GOT3 (cell line): ENCODE measurements around the gene CAMK1G.

Source experiments
- DNase-seq: peaks from one replicate; lab custom pipeline; 2025; ENCODE audit warnings: mixed read lengths; lab: John Stamatoyannopoulos, UW

CAMK1G gene

DNA sequence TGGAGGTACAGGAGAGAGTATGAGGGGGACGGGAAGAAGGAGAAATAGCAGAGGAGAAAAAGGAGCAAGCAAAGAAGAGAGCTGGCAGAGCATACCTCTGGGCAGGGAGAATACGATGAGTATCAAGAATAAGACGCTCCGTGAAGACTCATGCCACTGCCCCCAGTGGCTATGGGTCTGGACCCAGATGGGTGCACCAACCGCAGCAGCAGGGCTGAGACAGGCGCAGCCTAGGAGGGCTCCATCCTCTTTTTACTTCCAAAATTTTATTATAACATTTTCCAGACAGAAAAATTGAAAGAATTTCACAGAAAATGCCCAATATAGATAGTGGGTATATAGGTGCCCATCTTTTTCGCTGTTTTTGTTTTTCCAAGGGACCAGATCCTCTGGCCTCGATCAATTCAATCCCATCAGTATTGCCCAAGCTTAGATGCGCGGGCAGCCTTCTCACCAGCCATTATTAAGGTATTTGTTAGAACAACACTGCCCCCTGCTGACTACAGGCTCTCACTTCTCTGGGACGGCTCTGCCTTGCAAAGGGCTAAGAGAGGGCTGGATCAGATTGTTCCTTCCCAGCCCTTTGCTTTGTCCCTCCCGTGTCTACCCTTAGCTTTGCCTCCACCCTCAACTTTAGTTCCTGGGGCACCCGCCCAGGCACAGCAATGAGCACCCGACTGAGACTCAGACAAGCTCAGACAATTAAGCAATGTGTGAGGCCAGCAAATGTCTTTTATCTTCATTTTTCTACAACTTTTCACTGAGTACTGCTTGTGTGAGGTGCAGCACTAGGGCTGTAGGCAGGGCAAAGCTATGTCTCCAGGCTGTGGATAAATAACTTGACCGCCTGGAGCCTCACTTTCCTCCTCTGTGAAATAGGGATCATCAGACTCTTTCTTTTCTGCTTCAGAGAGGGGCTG, 17.5 kb upstream of the CAMK1G start:
- DNase-seq: no peak

DNA sequence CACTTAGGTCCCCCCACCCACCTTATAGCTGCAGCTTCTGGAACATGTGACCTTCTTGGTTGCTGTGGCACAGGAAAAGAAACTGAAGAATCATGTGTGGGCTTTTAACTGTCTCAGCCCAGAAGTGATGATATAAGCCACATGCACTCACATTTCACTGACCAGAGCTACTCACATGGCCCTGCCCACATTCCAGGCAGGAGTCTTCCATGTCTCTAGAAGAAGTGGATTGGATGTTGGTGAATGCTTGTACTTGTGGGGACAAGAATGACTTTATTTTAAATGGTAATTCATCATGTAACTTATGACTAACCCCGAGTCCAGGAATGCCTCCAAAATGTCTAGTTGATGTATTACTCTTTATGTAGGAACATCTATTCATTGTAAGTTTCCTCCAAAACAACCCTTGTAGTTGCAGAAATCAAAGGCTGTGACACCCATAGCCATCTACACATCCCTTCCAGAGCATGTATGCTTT, 15.8 kb upstream of the CAMK1G start:
- DNase-seq: no peak

- DNase-seq: no peak
Observed at GRCh38 chr1:209569455-209570207, 13.9 kb upstream of the CAMK1G start.

DNA sequence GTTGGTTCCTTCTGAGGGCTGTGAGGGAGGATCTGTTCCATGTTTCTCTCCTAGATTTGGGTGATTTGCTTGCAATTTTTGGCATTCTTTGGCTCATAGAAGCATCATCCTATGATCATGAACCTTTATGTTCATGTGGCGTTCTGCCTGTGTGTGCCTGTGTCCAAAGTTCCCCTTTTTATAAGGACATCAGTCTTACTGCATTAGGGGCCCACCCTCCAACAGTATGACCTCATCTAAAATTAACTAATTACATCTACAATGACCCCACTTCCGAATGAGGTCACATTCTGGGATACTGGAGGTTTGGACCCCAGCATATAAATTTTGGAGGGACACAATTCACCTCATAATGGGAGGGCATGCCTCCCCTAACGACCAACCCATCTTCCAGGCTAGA, 12.8 kb upstream of the CAMK1G start:
- no peak for DNase-seq

- DNase-seq: peak; percentile 15
Observed at GRCh38 chr1:209576392-209577197, 6.9 kb upstream of the CAMK1G start.

DNA sequence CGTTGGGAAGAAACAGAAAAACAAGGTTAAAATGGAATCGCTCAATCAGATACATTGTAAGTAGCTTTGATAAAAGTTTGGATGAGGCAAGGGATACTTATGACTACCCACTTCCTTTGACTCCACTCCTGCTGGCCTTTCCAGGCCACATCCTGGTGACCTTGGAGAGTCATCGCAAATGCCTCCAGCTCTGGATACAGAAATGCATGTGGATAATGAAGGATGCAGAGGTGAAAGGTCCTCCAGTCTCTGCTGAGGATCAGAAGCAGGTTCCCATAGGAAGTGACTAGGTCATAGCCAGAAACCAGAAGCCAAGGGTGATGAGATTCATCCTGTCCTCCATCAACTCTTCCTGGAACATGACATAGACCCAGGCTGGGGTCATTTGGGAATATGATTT, 6.2 kb upstream of the CAMK1G start:
- no peak for DNase-seq

DNA sequence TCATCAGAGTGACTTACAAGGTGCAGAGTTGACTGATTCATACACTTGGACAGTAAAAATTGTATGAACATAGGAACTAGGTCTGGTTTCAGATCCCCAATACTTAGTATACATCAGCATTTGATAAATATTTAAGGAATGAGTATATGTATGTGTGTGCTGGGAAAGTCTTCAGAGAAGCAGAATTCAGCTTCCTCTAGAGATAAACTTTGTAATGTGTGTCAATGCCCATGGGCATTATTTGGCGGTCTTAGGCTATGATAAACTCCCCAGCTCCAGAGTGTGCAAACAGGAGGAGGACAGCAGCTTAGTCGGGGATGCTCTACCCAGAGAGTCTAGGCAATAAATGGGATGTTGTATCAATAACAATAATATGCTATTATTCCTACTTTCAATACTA, 2.9 kb upstream of the CAMK1G start:
- DNase-seq: no peak

DNA sequence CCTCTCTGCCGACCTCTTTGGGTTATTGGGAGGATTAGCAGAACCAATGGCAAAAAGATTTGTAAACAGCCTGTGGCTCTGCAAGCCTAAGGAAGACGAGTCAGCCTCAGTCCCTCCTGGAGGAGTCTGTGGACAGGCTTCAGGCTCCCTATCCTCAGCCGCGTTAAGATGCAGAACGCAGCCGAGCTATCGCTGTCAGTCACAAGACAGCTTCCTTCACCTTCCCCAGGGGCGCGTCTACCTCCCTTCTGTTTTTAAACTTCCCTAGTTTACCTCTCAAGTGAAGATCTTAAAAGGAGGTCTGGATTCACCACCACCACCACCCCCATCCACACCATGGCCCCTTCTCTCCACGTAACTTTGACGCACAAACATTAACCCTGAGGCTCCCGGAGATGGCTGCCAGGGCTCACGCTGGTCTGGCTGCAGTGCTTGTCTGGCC, 738 bp downstream of the CAMK1G start:
- DNase-seq: no peak

DNA sequence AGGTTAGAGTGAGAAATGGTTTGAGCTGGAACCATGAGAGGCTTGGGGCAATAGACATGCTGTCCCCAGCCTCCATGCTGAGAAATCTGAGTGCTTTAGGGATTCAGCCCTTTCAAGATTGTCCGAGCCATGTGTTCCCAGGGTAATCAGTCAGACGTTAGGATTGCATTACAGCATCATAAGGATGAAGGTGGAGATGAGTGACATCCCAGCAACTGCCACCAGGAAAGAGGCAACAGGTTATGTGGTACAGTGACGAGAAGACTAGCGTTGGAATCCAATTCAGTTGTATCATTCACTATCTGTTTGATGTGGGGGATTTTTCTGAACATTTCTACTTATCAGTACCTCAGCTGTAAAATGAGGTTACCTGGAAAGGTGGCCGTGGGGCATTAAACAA, 1.7 kb downstream of the CAMK1G start:
- DNase-seq: no peak

- DNase-seq: no peak
Observed at GRCh38 chr1:209585672-209586071, 2.2 kb downstream of the CAMK1G start.

DNA sequence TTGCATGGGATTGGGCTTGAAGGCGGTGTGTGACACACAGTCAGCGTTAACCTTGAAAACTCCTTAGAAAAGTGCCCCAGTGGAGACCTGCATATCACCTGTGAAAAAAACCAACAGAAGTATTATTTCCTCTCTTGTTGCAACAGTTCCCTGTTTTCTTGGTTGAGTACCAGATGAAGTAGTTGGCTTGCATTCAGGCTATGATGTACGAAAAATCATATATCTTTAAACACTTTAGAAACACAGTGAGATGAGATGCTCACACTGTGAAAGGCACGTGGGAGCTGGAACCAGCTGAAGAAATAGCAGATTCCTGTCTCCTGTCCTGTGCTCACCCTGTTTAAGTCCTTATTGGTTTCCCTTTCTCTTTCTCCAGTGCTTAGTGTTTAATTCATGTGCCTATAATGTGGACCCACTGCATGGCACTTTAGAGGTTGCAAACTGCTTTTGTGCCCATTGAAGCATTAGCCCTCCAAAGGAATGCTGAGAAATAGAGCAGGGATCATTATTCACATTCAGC, 2.8 kb downstream of the CAMK1G start:
- DNase-seq: no peak

DNA sequence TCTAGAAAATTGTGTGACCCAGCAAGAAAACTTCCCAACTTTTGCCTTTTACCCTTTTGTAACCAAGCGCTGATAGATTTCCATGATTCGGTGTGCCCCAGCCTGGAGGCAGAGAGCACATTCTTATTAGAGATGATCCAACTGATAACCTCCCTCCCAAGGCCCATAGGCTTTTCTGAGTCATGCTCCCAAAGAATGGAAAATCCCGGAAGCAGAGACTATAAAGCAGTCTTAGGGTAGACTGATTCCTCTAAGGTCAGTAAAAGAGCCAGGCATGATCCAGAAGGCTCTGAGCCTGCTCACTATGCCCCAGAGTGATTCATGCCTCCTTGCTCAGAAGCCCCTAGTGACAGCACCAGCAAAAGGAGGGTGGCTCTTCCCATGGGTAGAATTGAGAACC, 4.3 kb downstream of the CAMK1G start:
- DNase-seq: no peak

- DNase-seq: no peak
Observed at GRCh38 chr1:209589440-209589839, 5.9 kb downstream of the CAMK1G start.

- DNase-seq: no peak
Observed at GRCh38 chr1:209589863-209590262, 6.3 kb downstream of the CAMK1G start.

GRCh38 chr1:209590405-209590804, 6.9 kb downstream of the CAMK1G start:
- no peak for DNase-seq

DNA sequence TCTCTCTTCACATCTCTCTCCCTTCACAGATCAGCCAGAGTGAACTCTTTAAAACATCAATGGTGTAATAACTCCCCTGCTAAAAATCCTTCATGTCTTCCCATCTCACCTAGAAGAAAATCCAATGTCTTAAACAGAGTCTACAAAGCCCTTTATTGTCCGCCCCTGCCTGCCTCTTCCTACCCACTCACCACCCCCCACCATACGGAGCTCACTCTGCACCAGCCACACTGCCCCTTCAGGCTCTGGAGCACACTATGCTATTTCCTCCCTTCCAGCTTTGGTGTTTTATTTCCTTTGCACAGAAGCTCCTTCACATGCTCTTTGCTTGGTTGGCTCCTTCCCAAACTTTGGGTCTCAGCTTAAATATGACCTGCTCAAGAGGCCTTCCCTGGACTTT, 10.2 kb downstream of the CAMK1G start:
- no peak for DNase-seq

DNA sequence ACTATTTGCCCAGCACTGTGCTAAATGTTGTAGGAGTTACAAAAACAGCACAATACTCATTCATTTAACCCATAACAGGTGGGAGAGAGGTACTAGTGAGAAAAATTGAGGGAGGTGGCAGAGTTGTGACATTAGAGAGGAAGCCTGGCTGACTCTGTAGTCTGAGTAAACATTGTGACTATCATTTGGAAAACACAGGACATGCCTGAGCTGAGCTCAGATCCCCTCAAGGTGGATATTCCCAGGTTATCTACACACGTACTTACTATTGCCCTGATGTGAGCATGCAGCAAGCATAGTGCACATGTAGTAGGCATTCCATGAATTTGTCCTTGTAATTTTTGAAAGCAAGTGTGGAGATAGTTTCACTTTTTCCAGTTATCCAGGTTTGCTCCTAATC, 10.9 kb downstream of the CAMK1G start:
- no peak for DNase-seq

DNA sequence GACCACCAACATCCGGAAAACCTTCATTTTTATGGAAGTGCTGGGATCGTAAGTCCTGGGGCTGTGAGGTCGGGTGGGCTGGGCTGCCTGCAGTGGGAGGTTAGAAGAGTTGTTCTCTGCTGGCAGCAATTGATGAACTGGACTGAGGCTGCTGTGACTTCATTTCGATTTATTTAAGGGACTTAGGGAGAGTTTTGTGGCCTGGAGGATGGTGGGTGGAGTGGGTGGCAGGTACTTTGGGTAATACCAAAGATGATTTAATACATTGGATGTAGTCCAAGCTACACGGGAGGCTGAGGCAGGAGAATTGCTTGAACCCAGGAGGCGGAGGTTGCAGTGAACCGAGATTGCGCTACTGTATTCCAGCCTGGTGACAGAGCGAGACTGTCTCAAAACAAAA, 11.5 kb downstream of the CAMK1G start:
- no peak for DNase-seq

DNA sequence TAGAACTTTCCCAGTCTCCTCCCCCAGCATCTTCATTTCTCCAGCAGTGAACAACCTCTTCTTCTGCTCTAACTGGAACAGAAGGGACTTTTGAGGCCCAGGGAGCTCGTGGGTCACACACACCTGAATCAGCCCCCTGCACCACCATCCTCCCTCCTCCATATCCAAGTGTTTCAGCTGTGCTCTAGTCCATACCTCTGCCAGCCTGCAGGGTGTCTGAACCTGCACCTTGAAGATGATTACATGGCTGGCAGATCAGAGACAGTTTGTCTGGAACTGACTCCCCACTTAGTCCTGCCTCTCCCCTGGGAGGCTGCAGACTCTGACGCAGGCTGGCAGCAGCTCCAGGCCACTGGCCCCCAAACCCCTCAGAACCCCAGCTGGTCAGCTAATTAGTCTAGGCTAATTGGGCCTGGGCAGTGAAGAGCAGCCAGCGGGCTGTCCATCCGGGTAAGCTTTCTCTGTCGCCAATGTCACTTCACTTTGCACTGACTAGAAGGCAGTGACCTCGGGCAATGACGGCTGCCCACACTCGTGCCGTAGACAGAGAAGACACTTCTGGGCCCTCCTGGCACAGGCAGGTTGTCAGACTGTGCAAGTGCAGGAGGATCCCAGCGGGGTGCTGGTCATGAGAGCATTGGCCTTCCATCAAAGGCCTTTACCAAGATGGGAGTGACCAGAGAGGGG, 12.2 kb downstream of the CAMK1G start:
- no peak for DNase-seq

DNA sequence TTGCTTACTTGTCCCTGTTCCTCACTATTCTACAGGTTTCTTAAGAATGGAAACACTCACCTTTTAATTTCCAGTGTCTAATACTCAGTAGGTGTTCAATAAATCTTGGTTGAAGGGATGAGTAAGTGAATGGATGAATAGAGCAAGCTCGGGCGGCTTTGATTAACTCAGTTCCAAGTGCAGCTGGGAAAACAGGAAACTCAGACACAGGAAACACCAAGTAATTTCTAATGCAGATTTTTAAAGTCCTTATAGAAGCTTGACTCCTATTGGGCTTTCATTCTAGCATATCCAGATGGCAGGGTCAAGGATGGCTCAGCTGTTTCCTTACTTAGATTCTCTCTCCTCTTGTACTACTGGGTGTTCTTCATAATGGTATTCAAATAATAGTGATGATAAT, 14.0 kb downstream of the CAMK1G start:
- DNase-seq: no peak

- no peak for DNase-seq
Observed at GRCh38 chr1:209598227-209598626, 14.7 kb downstream of the CAMK1G start.
